Epidermal melanocyte (primary cell): ENCODE results near the gene IGFBP3.

Experiments used
- DNase-seq: peaks from one replicate; pipeline ENCODE4 v3.0.0; 2011; ENCODE audit warnings: low spot score; ENCODE audit not compliant: insufficient read length

Gene IGFBP3

DNA sequence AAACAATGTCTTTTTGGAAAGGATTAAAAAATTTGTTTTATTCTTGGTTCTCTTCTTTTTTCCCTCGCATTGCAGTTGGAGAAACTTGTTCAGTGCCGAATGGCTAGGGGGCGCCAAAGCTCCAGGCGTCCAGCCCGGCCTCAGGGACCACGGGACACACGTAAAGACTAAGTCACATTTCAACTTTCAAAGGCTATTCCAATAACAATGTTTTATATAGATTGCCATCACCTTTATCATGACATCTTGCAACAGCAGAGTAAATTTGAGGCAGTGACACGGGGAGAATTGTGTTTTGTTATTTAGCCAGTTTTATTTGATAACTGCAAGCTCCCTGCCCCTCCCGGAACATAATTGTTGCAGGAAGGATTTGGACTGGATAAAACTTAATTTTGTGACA is 2.2 kb upstream of the IGFBP3 start:
- no peak for DNase-seq

DNA sequence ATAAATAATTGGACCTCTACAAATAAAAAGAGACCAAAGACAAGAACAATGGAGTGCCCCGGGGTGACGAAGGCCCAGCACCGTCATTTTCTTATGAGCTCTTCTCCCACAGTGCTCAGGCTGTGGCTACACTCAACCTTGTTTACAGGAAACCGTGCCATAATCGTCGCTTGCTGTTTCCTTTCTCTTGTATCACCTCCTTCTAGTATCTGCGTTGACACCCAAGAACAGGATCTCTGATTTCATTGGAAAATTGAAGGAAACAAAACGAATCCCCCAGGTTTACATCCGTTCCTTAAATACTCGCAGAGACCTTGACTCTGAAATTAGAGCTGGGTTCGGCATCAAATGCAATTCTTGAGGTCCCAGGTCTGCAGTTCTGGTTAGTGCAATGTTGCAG is 1.7 kb upstream of the IGFBP3 start:
- DNase-seq: no peak

DNA sequence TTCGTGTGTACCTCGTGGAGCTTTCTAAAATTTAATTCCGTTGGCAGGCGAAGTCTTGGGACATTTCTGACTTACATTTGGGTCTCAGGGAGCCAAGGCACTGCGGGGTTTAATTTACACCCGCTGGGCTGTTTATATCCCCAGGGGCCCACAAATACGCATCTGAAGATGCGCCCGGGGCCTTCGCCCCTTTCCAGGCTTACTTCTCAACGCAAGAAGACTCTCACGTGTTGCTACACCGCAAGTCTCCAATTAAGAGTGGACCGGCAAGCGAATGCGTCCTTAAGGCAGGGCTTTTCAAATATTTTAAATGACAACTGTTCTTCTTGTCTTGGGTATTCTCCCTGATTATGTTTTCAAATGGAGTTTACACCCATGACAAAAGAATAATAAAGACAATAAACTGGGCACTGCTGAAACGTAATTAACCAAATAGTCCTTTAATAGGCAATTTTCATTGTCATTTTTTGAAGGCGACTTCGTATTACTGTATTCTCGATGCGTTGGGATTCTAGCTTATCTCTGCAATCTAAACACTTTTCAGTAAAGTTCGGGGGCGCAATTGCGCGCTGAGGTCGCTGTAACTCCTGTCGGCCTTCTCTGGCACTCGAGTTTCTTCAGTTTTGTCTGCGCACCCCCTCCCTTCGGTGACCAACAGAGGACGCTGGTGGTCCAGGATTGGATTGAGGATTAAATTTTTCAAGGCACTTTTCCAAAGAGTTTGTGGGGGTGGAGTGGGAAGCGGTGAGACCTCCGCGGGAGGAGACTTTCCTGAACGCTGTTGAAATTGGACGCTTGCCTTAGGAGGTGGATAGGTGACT is 837 bp upstream of the IGFBP3 start:
- DNase-seq: peak; percentile 56

DNA sequence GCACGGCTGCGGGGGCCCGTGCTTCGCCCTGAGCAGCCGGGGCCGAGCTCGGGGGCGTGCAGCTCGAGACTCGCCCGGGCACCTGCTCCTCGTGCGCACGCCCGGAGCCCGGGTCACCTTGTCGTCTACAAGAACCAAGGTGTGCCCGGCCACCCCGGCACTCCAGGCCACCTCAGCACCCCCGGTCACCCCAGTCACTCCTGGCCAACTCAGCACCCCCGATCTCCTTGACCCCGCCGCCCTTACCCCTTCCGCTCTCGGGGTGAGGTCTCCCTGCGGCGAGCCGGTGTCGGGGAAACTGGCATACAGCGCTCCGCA is 268 bp upstream of the IGFBP3 start:
- DNase-seq: no peak

DNA sequence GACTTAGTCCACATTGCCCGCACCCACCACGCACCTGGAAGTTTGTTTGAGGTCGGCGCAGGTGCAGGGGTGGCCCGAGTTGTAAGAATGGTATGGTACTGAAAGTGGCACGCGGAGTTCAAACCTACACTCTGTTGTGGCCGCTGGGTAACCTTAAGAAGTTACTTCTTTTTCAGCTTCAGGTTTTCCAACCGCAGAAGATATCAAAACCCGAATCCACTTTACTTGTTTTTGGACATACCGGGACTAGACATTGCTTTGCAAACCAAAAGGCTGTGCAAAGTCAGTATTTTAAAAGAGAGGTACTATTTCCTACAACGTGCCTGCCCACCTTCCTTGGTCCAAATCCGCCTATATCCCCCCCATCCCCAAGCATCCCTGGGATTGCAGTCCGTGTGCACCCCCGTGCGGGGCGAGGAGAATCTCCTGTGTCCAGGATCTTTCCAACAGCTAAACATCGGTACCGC is 1.0 kb downstream of the IGFBP3 start:
- DNase-seq: no peak

DNA sequence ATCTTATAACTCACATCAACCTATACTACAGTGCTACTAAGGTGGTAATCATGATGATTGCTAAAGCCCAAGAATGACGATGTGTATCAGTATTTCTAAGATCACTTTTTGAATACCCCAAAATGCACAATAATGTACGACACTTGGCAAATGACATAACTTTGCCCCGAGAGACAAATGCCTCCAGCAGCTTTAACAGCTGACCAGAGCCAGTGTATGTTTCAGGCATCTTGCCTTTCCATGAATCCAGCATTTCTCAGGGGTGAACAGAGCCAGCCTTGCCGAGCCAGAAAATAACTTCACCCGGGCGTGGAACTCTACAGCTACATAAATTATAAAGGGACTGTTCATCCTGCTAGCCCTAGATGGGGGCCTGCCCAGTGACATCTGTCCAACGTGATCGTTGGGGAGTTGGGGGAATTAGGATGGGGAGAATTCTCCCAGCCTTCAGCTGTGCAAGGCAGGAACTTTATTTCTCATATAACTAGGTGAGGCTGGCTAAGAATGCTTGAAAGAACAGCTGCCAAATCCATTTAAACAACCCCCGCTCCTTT is 1.8 kb downstream of the IGFBP3 start:
- DNase-seq: no peak

DNA sequence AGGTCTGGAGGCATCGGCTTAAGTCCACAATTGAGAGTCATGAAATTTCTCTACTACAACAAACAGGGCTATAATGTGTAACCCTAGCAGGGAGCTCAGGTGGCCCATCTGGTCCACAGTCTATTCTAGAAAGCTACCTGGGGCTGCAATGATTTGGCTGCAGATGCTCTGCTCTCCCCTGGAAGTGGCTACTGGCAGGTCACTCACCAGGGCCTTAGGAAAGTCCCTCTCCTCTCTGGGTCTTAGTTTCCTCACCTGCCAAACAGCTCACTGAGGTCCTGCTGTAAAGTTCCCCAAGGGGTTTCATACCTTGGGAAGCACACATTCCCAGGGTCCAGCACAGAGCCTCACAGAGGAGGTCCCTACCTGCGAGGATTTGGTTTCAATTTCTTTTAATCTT is 2.5 kb downstream of the IGFBP3 start:
- DNase-seq: no peak

DNA sequence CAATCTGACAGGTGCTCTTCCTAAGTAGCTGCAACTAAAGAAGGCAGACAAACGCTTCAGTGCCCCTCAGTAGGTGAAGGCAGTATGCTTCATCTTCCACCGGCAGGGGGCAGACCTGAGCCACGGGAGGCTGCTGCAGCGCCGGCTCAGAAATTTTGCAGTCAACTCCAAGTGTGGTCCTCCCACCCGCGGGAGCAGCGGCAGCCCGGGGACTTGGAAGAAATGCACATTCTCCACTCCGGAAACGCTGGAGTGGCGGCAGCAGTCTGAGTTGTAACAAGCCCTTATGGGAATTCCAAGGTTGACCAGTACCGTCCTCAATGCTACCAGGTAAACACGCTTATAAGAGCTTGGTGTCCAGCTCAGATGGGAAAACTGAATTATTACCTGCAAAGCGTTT is 3.4 kb downstream of the IGFBP3 start:
- DNase-seq: peak; percentile 80

DNA sequence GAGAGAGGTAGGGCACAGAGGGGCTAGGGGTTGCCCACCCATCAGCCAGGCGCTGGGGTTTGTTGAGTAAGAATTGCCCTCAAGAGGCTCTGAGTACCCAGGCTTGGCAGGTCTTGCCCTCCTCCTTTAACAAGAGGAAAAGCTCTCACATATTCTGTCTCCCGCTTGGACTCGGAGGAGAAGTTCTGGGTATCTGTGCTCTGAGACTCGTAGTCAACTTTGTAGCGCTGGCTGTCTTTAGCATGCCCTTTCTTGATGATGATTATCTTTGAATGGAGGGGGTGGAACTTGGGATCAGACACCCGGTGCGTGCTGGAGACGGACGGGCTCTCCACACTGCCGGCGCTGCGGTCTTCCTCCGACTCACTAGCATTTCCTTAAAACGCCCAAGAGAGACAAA is 4.0 kb downstream of the IGFBP3 start:
- DNase-seq: no peak

DNA sequence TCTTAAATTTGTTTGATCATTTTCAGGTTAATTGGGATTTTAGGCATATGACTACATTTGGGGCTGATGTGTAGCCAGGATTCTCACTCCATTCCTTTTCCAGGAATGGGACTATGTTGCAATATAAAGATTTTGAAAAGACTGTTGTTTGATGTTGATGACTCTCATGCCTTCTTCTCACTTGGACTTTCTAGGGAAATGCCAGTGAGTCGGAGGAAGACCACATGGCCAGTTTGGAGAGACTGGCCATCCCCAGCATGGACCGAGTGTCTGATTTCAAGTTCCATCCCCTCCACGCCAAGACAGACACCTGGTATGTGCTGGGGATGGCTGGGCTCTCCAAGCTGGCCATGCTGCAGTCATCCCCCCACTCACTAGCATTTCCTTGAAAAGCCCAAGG is 5.5 kb downstream of the IGFBP3 start:
- no peak for DNase-seq

DNA sequence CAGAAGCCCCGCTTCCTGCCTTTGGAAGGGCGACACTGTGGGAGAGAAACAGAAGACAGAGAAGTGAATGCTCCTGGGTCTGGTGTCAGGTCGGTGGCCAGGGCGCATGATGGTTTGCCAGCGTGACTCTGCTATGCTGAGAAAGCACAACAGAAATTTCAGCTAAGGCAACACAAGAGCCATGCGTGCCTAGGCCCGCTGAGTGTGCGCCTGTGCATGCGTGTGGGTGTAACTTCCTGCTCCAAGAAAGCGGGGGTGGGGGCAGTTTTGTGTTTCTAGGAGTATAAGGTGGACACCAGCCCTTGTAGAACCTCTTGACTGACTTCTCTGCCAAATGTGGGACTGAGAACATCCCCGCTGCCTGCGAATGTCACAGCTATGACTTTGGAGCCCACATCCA is 6.2 kb downstream of the IGFBP3 start:
- no peak for DNase-seq

DNA sequence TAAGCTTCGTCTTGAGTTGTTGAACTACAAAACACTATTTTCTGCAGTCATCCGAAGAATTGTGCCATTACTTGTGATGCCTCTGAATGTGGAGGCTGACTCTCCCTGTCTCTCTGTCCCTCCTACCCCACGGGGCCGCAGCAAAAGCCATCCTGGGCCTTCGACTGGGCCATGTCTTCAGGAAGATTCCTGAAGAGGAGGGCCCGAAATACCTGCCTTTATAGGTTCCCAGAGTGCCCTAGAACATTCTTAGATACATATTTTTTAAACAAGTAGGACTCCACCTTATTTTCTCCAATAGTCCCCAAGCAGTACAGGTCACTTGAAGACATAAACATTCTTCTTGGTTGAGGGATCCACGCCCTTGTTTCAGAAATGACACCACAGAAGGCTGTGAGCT is 8.1 kb downstream of the IGFBP3 start:
- DNase-seq: no peak

DNA sequence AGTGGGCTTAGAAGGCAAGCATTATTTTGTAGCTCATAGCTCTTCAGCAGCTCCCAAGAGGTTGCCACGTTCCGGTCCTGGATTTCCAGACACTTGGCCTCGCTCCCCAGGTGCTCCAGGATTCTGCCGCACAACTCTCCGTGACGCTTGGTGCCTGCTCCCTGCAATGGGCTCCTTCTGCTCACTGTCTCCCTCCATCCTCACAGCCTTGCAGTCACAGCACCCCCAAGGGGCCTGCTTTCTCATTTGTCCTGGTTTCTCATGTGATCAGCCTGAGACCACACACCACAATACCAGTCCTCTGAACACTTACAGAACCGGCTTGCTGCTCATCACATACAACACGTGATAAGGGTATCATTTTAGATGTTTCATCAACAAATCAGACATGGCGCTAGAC is 9.8 kb downstream of the IGFBP3 start:
- no peak for DNase-seq

DNA sequence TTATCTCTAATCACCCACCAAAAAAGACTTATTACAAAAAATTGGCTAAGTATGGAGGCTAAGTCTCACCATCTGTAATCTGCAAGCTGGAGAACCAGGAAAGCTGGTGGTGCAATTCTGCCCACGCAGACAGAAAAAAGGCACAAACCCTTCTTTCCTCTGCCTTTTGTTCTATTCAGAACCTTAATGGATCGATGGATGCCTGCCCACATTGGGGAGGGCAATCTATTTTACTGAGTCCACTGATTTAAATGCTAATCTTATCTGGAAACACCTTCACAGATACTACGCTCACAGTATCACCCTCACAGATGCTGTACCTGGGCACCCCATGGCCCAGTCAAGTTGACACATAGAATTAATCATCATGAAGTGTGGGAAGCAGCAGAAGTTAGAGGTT is 10.2 kb downstream of the IGFBP3 start:
- no peak for DNase-seq

DNA sequence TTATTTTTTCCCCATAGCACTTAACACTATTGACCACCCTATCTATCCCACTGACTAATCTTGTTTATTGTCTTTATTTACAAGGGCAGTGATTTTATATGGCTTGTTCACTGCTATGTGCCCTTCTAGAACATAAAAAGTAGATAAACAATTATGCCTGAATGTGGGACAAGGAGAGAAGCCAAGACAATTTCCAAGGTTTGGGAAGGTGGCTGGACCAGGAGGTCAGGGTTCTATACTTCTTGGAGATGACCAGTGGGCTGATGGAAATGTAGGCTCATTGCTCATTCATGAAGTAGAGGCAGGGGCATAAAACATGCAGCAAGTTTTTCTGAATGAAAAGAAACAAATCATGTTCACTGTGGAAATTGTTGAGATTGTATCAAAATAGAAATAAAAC is 11.5 kb downstream of the IGFBP3 start:
- no peak for DNase-seq

DNA sequence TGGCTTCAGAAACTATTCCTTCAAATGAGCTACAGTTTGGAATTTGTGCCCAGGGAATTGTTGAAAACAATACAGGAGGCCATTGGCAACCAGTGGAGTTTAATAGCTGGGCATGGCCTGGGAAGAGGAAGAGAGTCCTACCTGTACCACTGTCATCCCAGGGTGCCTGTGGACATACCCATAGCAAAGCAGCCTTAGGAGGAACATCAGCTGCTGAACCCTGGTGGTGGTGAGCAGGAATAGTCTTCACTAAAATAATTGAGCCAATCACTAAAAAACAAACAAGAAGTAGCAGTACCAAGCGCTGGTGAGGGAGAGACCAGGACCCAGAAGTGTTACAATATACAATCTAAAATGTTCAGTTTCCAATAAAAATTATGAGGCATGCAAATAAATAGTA is 18.3 kb downstream of the IGFBP3 start:
- no peak for DNase-seq

DNA sequence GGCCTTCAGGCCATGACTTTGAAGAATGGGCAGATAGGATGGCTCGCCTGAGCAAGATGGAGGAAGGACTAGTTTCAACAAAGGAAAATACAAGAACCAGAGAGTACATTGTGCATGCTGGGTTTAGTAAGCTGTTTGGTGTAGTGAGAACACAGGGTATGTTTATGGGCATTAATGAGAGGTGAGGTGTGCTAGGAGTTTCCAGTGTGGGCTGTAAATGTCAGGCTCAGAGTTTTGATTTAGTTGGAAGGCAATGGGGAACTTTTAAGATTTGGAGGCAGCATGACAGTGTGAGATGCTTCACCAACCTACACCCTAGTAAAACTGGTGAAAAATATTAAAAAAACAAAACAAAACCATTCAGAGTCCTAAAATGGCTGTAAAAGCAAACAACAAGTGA is 19.5 kb downstream of the IGFBP3 start:
- no peak for DNase-seq

DNA sequence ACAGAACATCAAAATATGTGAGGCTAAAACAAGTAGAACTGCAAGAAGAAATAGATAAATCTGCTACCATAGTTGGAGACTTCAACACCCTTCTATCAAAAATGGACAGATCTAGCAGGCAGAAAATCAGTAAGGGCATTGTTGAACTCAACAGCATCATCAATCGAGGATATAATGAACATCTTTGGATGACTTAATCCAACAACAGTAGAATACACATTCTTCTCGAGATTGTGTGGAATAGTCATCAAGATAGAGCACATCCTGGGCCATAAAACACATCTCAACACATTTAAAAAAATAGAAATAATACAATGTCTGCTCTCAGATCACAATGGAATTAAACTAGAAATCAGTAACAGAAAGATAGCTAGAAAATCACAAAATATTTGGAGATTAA is 22.9 kb downstream of the IGFBP3 start:
- DNase-seq: no peak

DNA sequence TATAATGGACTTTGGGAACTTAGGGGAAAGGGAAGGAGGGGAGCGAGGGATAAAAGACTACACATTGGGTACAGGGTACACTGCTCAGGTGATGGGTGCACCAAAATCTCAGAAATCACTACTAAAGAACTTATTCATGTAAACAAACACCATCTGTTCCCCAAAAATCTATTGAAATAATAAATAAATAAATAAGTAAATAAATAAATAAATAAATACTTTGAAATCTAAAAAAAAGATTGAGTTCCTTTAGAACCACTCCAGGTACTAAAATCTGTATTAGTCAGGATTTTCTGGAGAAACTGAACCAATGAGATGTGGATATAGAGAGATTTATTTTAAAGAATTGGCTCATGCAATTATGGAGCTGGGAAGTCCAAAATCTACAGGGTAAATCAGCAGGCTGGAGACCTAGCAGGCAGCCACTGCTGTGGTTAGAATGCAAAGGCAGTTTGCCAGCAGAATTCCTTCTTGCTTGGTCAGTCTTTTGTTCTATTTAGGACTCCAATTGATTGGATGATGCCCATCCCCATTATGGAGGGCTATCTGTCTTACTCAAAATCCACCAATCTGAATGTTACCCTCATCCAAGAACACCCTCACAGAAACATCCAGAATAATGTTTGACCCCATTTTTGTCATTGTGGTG is 23.9 kb downstream of the IGFBP3 start:
- DNase-seq: no peak

DNA sequence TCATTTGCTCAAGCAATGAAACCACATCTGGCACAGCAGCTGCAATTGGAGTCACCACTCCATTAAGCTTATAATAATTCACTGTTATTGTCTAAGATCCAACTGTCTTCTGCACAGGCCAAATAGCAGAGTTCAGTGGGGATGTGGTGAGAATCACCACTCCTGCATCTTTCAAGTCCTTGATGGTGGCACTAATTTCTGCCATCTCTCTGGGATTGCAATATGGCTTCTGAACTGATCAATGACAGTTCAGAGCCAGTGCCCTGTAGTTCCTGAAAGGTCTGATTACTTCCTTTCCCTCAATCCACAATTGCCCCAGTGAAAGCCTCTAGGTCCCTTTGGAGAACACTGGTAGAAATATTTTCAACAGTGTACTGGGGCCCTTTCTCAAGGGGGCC is 26.4 kb downstream of the IGFBP3 start:
- no peak for DNase-seq

DNA sequence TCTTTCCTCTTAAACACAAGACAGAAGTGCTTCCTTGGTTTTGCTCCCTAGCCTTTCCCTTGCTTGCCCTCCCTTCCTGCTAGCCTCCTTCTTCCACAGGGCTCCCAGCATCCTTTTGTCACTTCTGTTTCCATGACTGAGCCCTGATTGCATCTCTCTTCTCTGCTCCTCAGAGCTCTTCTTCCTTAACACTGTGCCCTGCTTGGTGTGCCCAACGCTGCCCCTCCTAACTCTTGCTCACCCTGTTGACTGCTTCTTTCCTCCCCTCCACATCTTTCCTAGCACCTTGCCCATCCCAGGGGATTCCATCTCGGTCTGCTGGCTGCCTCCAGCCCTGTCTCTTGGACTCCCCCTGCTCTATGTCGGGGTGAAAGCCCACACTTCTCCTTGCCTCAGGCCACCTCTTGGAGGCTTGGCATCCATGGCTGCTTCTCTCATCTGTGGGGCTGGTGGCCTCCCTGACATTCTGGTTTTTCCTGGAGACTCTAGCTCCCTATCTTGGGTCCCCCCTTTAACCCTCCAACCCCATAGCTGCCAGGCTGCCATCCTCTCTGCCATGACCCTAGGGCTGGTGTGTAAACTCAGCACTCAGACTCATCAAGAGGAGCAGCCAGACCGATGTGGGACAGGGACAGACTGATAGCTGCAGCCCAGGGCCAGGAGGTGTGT is 26.9 kb downstream of the IGFBP3 start:
- no peak for DNase-seq

DNA sequence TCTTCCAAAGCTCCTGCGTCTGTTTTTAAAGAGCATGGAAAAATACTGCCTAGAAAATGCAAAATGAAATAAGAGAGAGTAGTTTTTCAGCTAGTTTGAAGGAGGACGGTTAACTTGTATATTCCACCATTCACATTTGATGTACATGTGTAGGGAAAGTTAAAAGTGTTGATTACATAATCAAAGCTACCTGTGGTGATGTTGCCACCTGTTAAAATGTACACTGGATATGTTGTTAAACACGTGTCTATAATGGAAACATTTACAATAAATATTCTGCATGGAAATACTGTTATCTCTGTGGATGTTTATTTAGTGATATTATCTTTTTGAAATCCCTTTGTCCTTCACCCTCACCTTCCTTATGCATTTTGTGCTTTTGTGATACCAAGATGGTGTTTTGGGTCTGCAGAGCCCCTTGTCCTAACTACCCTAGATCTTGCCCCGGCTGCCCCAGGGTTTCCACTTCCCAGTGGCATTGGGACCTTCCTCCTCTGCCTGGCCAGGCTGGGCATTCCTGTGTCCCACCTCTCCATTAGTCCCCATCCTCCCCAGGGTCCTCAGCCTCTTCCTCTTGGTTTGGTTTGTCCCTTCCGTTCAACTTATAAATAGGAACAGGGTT is 27.6 kb downstream of the IGFBP3 start:
- no peak for DNase-seq
